MCF 10A (cell line): ENCODE results near the gene RUVBL1. TPM values are rescaled to one million over a fixed set of nuclear protein-coding genes. Genes with fewer than 3 reads are reported as not detected.

Source experiments
- BruUV-seq: library from RNA; stranded (reverse); fragments of 400-500 nt; replicated peaks from 2 replicates; lab custom pipeline; 2021; lab: Mats Ljungman, UMichigan
- CTCF ChIA-PET: fragments of 300-600 bp; sonication (Branson Sonifier 250); formaldehyde crosslinking; extraction: SDS; loops from one replicate; lab custom pipeline; 2021; ENCODE audit warnings: antibody characterized with exemption, inconsistent platforms; lab: Yijun Ruan, JAX
- POLR2A ChIA-PET: fragments of 300-600, 350-650 bp; sonication (Branson Sonifier 250); formaldehyde crosslinking; extraction: SDS; loops from one replicate; lab custom pipeline; 2020; ENCODE audit warnings: antibody characterized with exemption, inconsistent platforms; lab: Yijun Ruan, JAX
- DNase-seq: peaks from one replicate; pipeline ENCODE4 v3.0.0-alpha.2; 2018; ENCODE audit not compliant: unreplicated experiment
- H3K27ac Mint-ChIP-seq: one replicate; pipeline ENCODE4 v1.8.0; 2022; ENCODE audit warnings: mild to moderate bottlenecking, low read depth, mixed read lengths; ENCODE audit not compliant: unreplicated experiment
- H3K27me3 Mint-ChIP-seq: one replicate; pipeline ENCODE4 v1.8.0; 2022; ENCODE audit warnings: mixed read lengths; ENCODE audit not compliant: insufficient read depth, unreplicated experiment
- H3K36me3 Mint-ChIP-seq: one replicate; pipeline ENCODE4 v1.8.0; 2022; ENCODE audit warnings: mild to moderate bottlenecking, moderate library complexity, mixed read lengths; ENCODE audit not compliant: insufficient read depth, unreplicated experiment
- H3K4me1 Mint-ChIP-seq: one replicate; pipeline ENCODE4 v1.8.0; 2022; ENCODE audit warnings: mixed read lengths; ENCODE audit not compliant: insufficient read depth, unreplicated experiment
- H3K4me3 Mint-ChIP-seq: one replicate; pipeline ENCODE4 v1.8.0; 2022; ENCODE audit warnings: mild to moderate bottlenecking, moderate library complexity, mixed read lengths; ENCODE audit not compliant: unreplicated experiment
- H3K9me3 Mint-ChIP-seq: one replicate; pipeline ENCODE4 v1.8.0; 2022; ENCODE audit warnings: mixed read lengths; ENCODE audit not compliant: unreplicated experiment
- CTCF ChIP-seq: fragments of 200-600 bp; IDR thresholded peaks from one replicate; pipeline ENCODE4 v1.8.0; 2022; ENCODE audit warnings: antibody characterized with exemption, mild to moderate bottlenecking; ENCODE audit not compliant: unreplicated experiment
- intact Hi-C: fragments of 100-400 bp; cut with micrococcal nuclease; formaldehyde crosslinking; loops from 2 replicates; pipeline ENCODE4 v1.14.1; 2022
- total RNA-seq: library from RNA; stranded (reverse); gene quantifications from 2 replicates; pipeline ENCODE4 v1.2.3, GENCODE V29; 2022

RUVBL1 gene
- total RNA-seq, 1 experiment from 2014 or later = 114 TPM

DNA sequence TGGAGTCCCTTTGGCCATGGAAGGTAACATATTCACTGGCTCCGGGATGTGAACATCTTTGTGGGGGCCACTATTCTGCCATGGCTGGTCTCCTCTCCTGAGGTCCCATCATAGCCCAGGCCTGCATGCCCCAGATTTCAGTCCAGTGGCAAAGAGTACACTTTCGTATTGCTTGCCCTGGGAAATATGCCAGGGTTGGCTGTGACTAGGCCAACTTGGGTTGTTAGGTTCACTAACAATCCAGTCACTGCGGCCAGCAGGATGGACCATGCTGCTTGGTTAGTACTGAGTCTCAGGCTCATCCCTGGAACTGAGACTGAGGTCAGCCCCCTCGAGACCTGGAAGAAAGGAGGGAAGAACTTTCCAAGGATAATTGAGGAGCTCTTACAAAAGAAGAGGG lies 19.9 kb upstream of the RUVBL1 start:
- intact Hi-C loops = no loop called here
- Mint-ChIP-seq H3K27ac (no peak overlapping the region), H3K36me3 (peaks cover 5% of the 10 kb centered on the region), H3K4me1 (no peaks in the 10 kb centered on the region), H3K4me3 (no peak overlapping the region), H3K9me3 (no peaks in the 10 kb centered on the region), H3K27me3 (peaks cover 12% of the 10 kb centered on the region)
- no peak for TF ChIP-seq CTCF
- no TSS peak for BruUV-seq
- DNase-seq = no peak
- ChIA-PET CTCF (interaction anchor here (0.7 to 1.0 kb wide), 2 partner anchors 10 to 179 kb away, joined by 4 to 6 read pairs; no protein-coding TSS in a partner anchor), POLR2A (no interaction called here)

GRCh38 chr3:128133273-128133883 lies 9.8 kb upstream of the RUVBL1 start:
- POLR2A ChIA-PET = interaction anchor here (0.6 to 2.0 kb wide), 6 partner anchors 10 to 172 kb away, joined by 3 to 19 read pairs (median 3); partner anchors contain the start of gene RUVBL1
- no peaks in the 10 kb centered on the region for H3K9me3 Mint-ChIP-seq
- no peak overlapping the region for H3K4me3 Mint-ChIP-seq

DNA sequence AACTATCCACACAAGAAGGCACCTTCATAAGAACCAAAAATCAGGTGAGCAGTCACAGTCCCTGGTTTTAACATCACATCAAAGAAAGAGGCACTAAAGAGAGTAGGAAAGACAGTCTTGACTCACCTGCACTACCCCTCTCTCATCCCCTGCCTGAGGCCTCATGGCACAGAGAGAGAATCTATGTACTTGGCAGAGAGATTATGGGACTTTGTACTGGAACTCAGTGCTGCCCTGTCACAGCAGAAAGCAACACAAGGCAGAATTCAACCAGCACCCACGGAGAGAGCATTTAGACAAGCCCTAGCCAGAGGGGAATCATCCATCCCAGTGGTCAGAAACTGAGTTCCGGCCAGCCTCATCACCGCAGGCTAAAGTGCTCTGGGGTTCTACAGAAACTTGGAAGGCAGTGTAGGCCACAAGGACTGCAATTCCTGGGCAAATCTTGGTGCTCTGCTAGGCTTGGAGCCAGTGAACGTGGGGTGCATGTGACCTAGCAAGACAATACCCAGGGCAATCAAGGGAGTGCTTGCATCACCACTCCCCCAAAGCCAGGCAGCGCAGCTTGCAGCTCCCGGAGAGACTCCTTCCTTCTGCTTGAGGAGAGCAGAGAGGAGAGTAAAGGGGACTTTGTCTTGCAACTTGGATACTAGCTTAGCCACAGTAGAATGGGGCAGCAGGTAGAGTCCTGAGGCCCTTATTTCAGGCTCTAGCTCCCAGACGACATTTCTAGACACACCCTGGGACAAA lies 8.5 kb upstream of the RUVBL1 start:
- POLR2A ChIA-PET = interaction anchor here (0.8 kb wide), 1 partner anchor 36 kb away, joined by 3 read pairs; no protein-coding TSS in a partner anchor
- intact Hi-C loops = loop anchor here (10.0 kb wide), 1 partner anchor 477 kb away; no protein-coding TSS in a partner anchor

More at GRCh38 chr3:128133273-128133883, 9.8 kb upstream of the RUVBL1 start:
- BruUV-seq = no TSS peak
- H3K27ac Mint-ChIP-seq = no peak overlapping the region
- CTCF ChIA-PET = interaction anchor here (0.5 to 2.9 kb wide), 30 partner anchors 10 to 606 kb away, joined by 3 to 37 read pairs (median 3); partner anchors contain the start of gene RUVBL1
- H3K27me3 Mint-ChIP-seq = peaks cover 17% of the 10 kb centered on the region
- peak; percentile 75 for DNase-seq
- H3K36me3 Mint-ChIP-seq = no peaks in the 10 kb centered on the region
- no peaks in the 10 kb centered on the region for H3K4me1 Mint-ChIP-seq
- TF ChIP-seq CTCF = peak; percentile 80
- intact Hi-C loops = loop anchor here (1.0 to 10.0 kb wide), 3 partner anchors 38 to 479 kb away; no protein-coding TSS in a partner anchor

More for the DNA sequence above, 8.5 kb upstream of the RUVBL1 start:
- Mint-ChIP-seq H3K9me3 (no peaks in the 10 kb centered on the region), H3K4me3 (no peak overlapping the region), H3K27ac (no peak overlapping the region), H3K27me3 (peaks cover 4% of the 10 kb centered on the region), H3K4me1 (no peaks in the 10 kb centered on the region), H3K36me3 (no peaks in the 10 kb centered on the region)
- no peak for DNase-seq
- no TSS peak for BruUV-seq
- no peak for TF ChIP-seq CTCF
- CTCF ChIA-PET = interaction anchor here (0.7 to 2.9 kb wide), 9 partner anchors 9 to 486 kb away, joined by 3 to 37 read pairs (median 5); partner anchors contain the start of gene RUVBL1
